ENCODE results near the gene EXOC4.

The EXOC4 gene

GRCh38 chr7:134051020-134051419 is 798.1 kb downstream of the EXOC4 start:
- TF ChIP-seq CTCF (IDR thresholded peaks at IDR 0.05; ENCODE audit: low read length, missing control alignments), result no peak
- no peak for DNase-seq (ENCODE audit: low read depth)
- H3K4me3 ChIP-seq (replicated peaks; ENCODE audit: low read depth, low read length), result no peak overlapping the region

- DNase-seq (ENCODE audit: low read depth), result no peak
- no peak overlapping the region for H3K4me3 ChIP-seq (replicated peaks; ENCODE audit: low read depth, low read length)
- no peak for TF ChIP-seq CTCF (IDR thresholded peaks at IDR 0.05; ENCODE audit: low read length, missing control alignments)
Observed at GRCh38 chr7:134056816-134057215, 803.9 kb downstream of the EXOC4 start.

- DNase-seq (ENCODE audit: low read depth), result no peak
- H3K4me3 ChIP-seq (replicated peaks; ENCODE audit: low read depth, low read length), result no peak overlapping the region
Observed at GRCh38 chr7:134058521-134058920, 805.6 kb downstream of the EXOC4 start.

DNA sequence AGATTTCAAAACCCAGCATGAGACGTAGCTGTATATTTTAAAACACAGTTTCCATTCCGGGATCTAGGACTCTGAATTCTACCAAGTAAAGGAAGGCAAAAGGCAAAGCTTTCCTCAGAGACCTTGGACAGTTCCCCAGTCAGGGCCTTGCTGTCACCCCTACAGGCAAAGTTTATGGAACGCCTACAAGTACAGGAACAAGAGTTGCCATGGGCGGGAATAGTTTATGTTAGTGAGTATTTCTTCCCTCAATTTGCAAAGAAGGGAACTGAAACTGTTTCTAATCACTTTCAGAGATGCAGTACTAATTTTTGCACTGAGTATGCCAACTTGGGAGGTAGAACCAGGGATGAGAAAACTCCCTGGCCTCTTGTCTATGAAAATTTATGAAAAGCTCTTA is 806.1 kb downstream of the EXOC4 start:
- DNase-seq (ENCODE audit: low read depth), result peak; percentile 17
- H3K4me3 ChIP-seq (replicated peaks; ENCODE audit: low read depth, low read length), result no peak overlapping the region
- TF ChIP-seq CTCF (IDR thresholded peaks at IDR 0.05; ENCODE audit: low read length, missing control alignments), result no peak

More at GRCh38 chr7:134058521-134058920, 805.6 kb downstream of the EXOC4 start:
- TF ChIP-seq CTCF (IDR thresholded peaks at IDR 0.05; ENCODE audit: low read length, missing control alignments), result no peak

GRCh38 chr7:134059921-134060320 is 807.0 kb downstream of the EXOC4 start:
- no peak for TF ChIP-seq CTCF (IDR thresholded peaks at IDR 0.05; ENCODE audit: low read length, missing control alignments)
- no peak overlapping the region for H3K4me3 ChIP-seq (replicated peaks; ENCODE audit: low read depth, low read length)
- no peak for DNase-seq (ENCODE audit: low read depth)

- H3K4me3 ChIP-seq (replicated peaks; ENCODE audit: low read depth, low read length), result no peak overlapping the region
- no peak for TF ChIP-seq CTCF (IDR thresholded peaks at IDR 0.05; ENCODE audit: low read length, missing control alignments)
- DNase-seq (ENCODE audit: low read depth), result no peak
Observed at GRCh38 chr7:134060874-134061273, 808.0 kb downstream of the EXOC4 start.

DNA sequence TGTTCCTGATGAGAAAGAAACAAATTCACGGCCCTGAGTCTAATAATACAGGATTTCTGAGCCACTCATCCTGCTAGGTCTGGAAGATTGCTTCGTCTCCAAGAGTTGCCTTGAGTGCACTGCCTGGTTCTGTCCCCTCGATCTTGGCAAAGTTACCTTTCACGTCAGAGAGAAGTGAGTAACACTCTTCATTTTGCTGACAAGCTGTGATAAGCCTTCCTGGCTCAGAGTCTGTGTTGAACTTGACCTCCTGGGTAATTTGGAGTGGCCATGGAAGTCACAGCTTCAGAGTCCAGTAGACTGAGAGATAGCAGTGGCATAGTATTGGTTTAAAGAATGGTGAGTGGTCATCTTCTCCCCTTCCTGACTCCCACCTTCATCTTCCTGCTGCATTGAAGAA is 809.6 kb downstream of the EXOC4 start:
- TF ChIP-seq CTCF (IDR thresholded peaks at IDR 0.05; ENCODE audit: low read length, missing control alignments), result no peak
- no peak overlapping the region for H3K4me3 ChIP-seq (replicated peaks; ENCODE audit: low read depth, low read length)
- no peak for DNase-seq (ENCODE audit: low read depth)
